Measurements from ENCODE around the gene MAST2. TPM values are rescaled to one million over a fixed set of nuclear protein-coding genes. Genes with fewer than 3 reads are reported as not detected.
"Not testable (repeated sequence)": the region's sequence is repeated elsewhere in the genome, so short reads cannot be mapped to it uniquely, and the experiment has no call there.

Gene MAST2
- total RNA-seq, 2 experiments from 2014 or later, result 20.9 to 23.7 TPM

GRCh38 chr1:45960930-45961715 is 157.7 kb downstream of the MAST2 start:
- H3K4me3 Mint-ChIP-seq, result no peak overlapping the region
- H3K4me1 Mint-ChIP-seq, result no peaks in the 10 kb centered on the region
- H3K9me3 Mint-ChIP-seq, result no peaks in the 10 kb centered on the region
- POLR2A ChIA-PET, result no interaction called here
- H3K27ac Mint-ChIP-seq, result no peak overlapping the region
- DNase-seq (no peak), ATAC-seq (ENCODE audit: low read depth) (no peak)
- H3K27me3 Mint-ChIP-seq, result no peaks in the 10 kb centered on the region
- peaks cover 19% of the 10 kb centered on the region for H3K36me3 Mint-ChIP-seq

- POLR2A ChIA-PET, H3K9me3 Mint-ChIP-seq: not testable (repeated sequence)
These were observed 158.5 kb downstream of the MAST2 start for GRCh38 chr1:45961936-45962335.

GRCh38 chr1:45968941-45969666 is 165.7 kb downstream of the MAST2 start:
- peaks cover 9% of the 10 kb centered on the region for H3K36me3 Mint-ChIP-seq
- no peak overlapping the region for H3K27ac Mint-ChIP-seq
- POLR2A ChIA-PET, result no interaction called here
- no peak for ATAC-seq (ENCODE audit: low read depth)
- H3K4me3 Mint-ChIP-seq, result no peak overlapping the region
- H3K4me1 Mint-ChIP-seq, result no peaks in the 10 kb centered on the region
- H3K27me3 Mint-ChIP-seq, result no peaks in the 10 kb centered on the region
- no peaks in the 10 kb centered on the region for H3K9me3 Mint-ChIP-seq
- DNase-seq, result no peak

More at GRCh38 chr1:45961936-45962335, 158.5 kb downstream of the MAST2 start:
- not testable (repeated sequence) for H3K4me1 Mint-ChIP-seq; H3K4me3 Mint-ChIP-seq; H3K27me3 Mint-ChIP-seq; ATAC-seq (ENCODE audit: low read depth); H3K27ac Mint-ChIP-seq; DNase-seq
- peaks cover 19% of the 10 kb centered on the region for H3K36me3 Mint-ChIP-seq

- H3K27me3 Mint-ChIP-seq, result no peaks in the 10 kb centered on the region
- no peak for DNase-seq
- H3K36me3 Mint-ChIP-seq, result peaks cover 6% of the 10 kb centered on the region
- no peak overlapping the region for H3K4me3 Mint-ChIP-seq
- no peaks in the 10 kb centered on the region for H3K9me3 Mint-ChIP-seq
- no peak overlapping the region for H3K27ac Mint-ChIP-seq
- POLR2A ChIA-PET, result no interaction called here
- H3K4me1 Mint-ChIP-seq, result no peaks in the 10 kb centered on the region
- no peak for ATAC-seq (ENCODE audit: low read depth)
These were observed 166.5 kb downstream of the MAST2 start for GRCh38 chr1:45969866-45970265.

GRCh38 chr1:45971335-45971734 is 167.9 kb downstream of the MAST2 start:
- POLR2A ChIA-PET, result no interaction called here
- no peak for DNase-seq
- Mint-ChIP-seq H3K27me3 (no peaks in the 10 kb centered on the region), H3K4me3 (no peak overlapping the region), H3K36me3 (peaks cover 4% of the 10 kb centered on the region), H3K4me1 (no peaks in the 10 kb centered on the region), H3K27ac (no peak overlapping the region), H3K9me3 (no peaks in the 10 kb centered on the region)
- no peak for ATAC-seq (ENCODE audit: low read depth)

- Mint-ChIP-seq H3K27me3 (no peaks in the 10 kb centered on the region), H3K27ac (no peak overlapping the region), H3K36me3 (peaks cover 6% of the 10 kb centered on the region), H3K9me3 (no peaks in the 10 kb centered on the region), H3K4me3 (no peak overlapping the region), H3K4me1 (no peaks in the 10 kb centered on the region)
- no peak for DNase-seq
- no peak for ATAC-seq (ENCODE audit: low read depth)
- POLR2A ChIA-PET, result no interaction called here
These were observed 168.6 kb downstream of the MAST2 start for GRCh38 chr1:45971922-45972531.

- POLR2A ChIA-PET, result interaction anchor here (0.6 kb wide), 1 partner anchor 413 kb away, joined by 5 read pairs; no protein-coding TSS in a partner anchor
- DNase-seq (no peak), ATAC-seq (ENCODE audit: low read depth) (no peak)
- Mint-ChIP-seq H3K27ac (no peak overlapping the region), H3K4me1 (no peaks in the 10 kb centered on the region), H3K27me3 (no peaks in the 10 kb centered on the region), H3K36me3 (peaks cover 6% of the 10 kb centered on the region), H3K9me3 (no peaks in the 10 kb centered on the region), H3K4me3 (no peak overlapping the region)
These were observed 169.2 kb downstream of the MAST2 start for GRCh38 chr1:45972621-45973020.

- H3K36me3 Mint-ChIP-seq, result peaks cover 6% of the 10 kb centered on the region
- no peaks in the 10 kb centered on the region for H3K4me1 Mint-ChIP-seq
- no peak overlapping the region for H3K27ac Mint-ChIP-seq
- DNase-seq (no peak), ATAC-seq (ENCODE audit: low read depth) (no peak)
- POLR2A ChIA-PET, result interaction anchor here (0.6 kb wide), 1 partner anchor 414 kb away, joined by 5 read pairs; no protein-coding TSS in a partner anchor
- no peaks in the 10 kb centered on the region for H3K9me3 Mint-ChIP-seq
- no peak overlapping the region for H3K4me3 Mint-ChIP-seq
- H3K27me3 Mint-ChIP-seq, result no peaks in the 10 kb centered on the region
These were observed 169.7 kb downstream of the MAST2 start for GRCh38 chr1:45973121-45973520.

- Mint-ChIP-seq H3K27me3 (no peaks in the 10 kb centered on the region), H3K9me3 (no peaks in the 10 kb centered on the region), H3K36me3 (peaks cover 6% of the 10 kb centered on the region), H3K27ac (no peak overlapping the region), H3K4me3 (no peak overlapping the region), H3K4me1 (no peaks in the 10 kb centered on the region)
- no peak for DNase-seq
- ATAC-seq (ENCODE audit: low read depth), result no peak
- POLR2A ChIA-PET, result no interaction called here
These were observed 171.3 kb downstream of the MAST2 start for GRCh38 chr1:45974541-45975269.

- Mint-ChIP-seq H3K4me3 (no peak overlapping the region), H3K27ac (no peak overlapping the region), H3K27me3 (no peaks in the 10 kb centered on the region), H3K4me1 (no peaks in the 10 kb centered on the region), H3K36me3 (peaks cover 12% of the 10 kb centered on the region), H3K9me3 (no peaks in the 10 kb centered on the region)
- POLR2A ChIA-PET, result no interaction called here
- ATAC-seq (ENCODE audit: low read depth), result no peak
- no peak for DNase-seq
These were observed 173.2 kb downstream of the MAST2 start for GRCh38 chr1:45976623-45977022.

GRCh38 chr1:45979074-45979777 is 175.8 kb downstream of the MAST2 start:
- ATAC-seq (ENCODE audit: low read depth) (no peak), DNase-seq (no peak)
- Mint-ChIP-seq H3K27me3 (no peaks in the 10 kb centered on the region), H3K4me1 (no peaks in the 10 kb centered on the region), H3K9me3 (no peaks in the 10 kb centered on the region), H3K36me3 (peaks cover 8% of the 10 kb centered on the region), H3K27ac (no peak overlapping the region), H3K4me3 (no peak overlapping the region)
- POLR2A ChIA-PET, result no interaction called here

- H3K4me1 Mint-ChIP-seq, result no peaks in the 10 kb centered on the region
- H3K36me3 Mint-ChIP-seq, result peaks cover 8% of the 10 kb centered on the region
- no peaks in the 10 kb centered on the region for H3K27me3 Mint-ChIP-seq
- DNase-seq, result no peak
- H3K9me3 Mint-ChIP-seq, result no peaks in the 10 kb centered on the region
- no peak overlapping the region for H3K4me3 Mint-ChIP-seq
- H3K27ac Mint-ChIP-seq, result no peak overlapping the region
- ATAC-seq (ENCODE audit: low read depth), result no peak
- POLR2A ChIA-PET, result no interaction called here
These were observed 176.4 kb downstream of the MAST2 start for GRCh38 chr1:45979778-45980176.

GRCh38 chr1:45982359-45982758 is 178.9 kb downstream of the MAST2 start:
- Mint-ChIP-seq H3K9me3 (no peaks in the 10 kb centered on the region), H3K27me3 (no peaks in the 10 kb centered on the region), H3K4me3 (no peak overlapping the region), H3K4me1 (no peaks in the 10 kb centered on the region), H3K27ac (no peak overlapping the region), H3K36me3 (peaks cover 6% of the 10 kb centered on the region)
- ATAC-seq (ENCODE audit: low read depth) (no peak), DNase-seq (no peak)
- POLR2A ChIA-PET, result no interaction called here
